ENCODE data around the gene DCDC2C.

DNA sequence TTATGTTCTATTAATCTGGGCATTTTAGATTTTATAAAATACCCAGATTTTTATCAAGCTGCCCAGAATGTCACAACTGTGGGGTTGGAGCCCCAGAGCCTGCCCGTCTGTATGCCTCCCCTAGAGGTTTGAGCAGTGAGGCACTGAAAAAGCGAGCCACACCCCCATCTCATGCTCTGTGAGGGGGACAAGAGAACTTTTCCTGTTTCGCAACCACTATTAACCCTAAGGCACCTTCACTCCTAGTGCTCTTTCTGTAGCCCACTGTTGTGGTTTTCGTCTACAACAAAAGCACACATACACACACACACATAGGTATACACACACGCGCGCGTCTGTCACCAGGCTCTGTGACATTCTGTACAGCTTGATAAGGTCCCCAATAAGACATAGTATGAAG, 38.0 kb downstream of the DCDC2C start:
- no peak for TF ChIP-seq YY1 (IDR thresholded peaks at IDR 0.05; ENCODE audit: low read depth)
- TF ChIP-seq, protein P1, sequence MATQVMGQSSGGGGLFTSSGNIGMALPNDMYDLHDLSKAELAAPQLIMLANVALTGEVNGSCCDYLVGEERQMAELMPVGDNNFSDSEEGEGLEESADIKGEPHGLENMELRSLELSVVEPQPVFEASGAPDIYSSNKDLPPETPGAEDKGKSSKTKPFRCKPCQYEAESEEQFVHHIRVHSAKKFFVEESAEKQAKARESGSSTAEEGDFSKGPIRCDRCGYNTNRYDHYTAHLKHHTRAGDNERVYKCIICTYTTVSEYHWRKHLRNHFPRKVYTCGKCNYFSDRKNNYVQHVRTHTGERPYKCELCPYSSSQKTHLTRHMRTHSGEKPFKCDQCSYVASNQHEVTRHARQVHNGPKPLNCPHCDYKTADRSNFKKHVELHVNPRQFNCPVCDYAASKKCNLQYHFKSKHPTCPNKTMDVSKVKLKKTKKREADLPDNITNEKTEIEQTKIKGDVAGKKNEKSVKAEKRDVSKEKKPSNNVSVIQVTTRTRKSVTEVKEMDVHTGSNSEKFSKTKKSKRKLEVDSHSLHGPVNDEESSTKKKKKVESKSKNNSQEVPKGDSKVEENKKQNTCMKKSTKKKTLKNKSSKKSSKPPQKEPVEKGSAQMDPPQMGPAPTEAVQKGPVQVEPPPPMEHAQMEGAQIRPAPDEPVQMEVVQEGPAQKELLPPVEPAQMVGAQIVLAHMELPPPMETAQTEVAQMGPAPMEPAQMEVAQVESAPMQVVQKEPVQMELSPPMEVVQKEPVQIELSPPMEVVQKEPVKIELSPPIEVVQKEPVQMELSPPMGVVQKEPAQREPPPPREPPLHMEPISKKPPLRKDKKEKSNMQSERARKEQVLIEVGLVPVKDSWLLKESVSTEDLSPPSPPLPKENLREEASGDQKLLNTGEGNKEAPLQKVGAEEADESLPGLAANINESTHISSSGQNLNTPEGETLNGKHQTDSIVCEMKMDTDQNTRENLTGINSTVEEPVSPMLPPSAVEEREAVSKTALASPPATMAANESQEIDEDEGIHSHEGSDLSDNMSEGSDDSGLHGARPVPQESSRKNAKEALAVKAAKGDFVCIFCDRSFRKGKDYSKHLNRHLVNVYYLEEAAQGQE (IDR thresholded peaks at IDR 0.05; ENCODE audit: low read depth) = no peak
- no peak for TF ChIP-seq CEBPB (IDR thresholded peaks at IDR 0.05)
- TF ChIP-seq ZBTB7A (IDR thresholded peaks at IDR 0.05; ENCODE audit: low read depth) = no peak
- TF ChIP-seq TAF1 (IDR thresholded peaks at IDR 0.05; ENCODE audit: low read depth) = no peak
- TF ChIP-seq, protein P2, sequence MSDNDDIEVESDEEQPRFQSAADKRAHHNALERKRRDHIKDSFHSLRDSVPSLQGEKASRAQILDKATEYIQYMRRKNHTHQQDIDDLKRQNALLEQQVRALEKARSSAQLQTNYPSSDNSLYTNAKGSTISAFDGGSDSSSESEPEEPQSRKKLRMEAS (IDR thresholded peaks at IDR 0.05) = no peak
- no peak for TF ChIP-seq NFIC (IDR thresholded peaks at IDR 0.05)
- TF ChIP-seq TCF12 (IDR thresholded peaks at IDR 0.05; ENCODE audit: low read depth) = no peak
- TF ChIP-seq, protein P3, sequence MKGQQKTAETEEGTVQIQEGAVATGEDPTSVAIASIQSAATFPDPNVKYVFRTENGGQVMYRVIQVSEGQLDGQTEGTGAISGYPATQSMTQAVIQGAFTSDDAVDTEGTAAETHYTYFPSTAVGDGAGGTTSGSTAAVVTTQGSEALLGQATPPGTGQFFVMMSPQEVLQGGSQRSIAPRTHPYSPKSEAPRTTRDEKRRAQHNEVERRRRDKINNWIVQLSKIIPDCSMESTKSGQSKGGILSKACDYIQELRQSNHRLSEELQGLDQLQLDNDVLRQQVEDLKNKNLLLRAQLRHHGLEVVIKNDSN (IDR thresholded peaks at IDR 0.05) = no peak
- no peak for TF ChIP-seq TEAD4 (IDR thresholded peaks at IDR 0.05)
- TF ChIP-seq FOXM1 (IDR thresholded peaks at IDR 0.05; ENCODE audit: borderline replicate concordance, low read depth) = no peak
- TF ChIP-seq EP300 (IDR thresholded peaks at IDR 0.05; ENCODE audit: borderline replicate concordance) = no peak
- no peak for TF ChIP-seq CREB1 (IDR thresholded peaks at IDR 0.05; ENCODE audit: low read depth)
- no peak for TF ChIP-seq RAD21 (IDR thresholded peaks at IDR 0.05; ENCODE audit: low read depth)

Measured in Ishikawa (cell line).